WTC11 (cell line): ENCODE data around the gene HDAC7. TPM values are rescaled to one million over a fixed set of nuclear protein-coding genes. Genes with fewer than 3 reads are reported as not detected.

Source experiments
- ATAC-seq: fragments of 200-7000 bp; cut with Tn5 transposase; 2 replicates; pipeline ENCODE4 v1.10.0; 2021; ENCODE audit warnings: mild to moderate bottlenecking, moderate library complexity
- CTCF ChIA-PET: fragments of 300-600 bp; sonication (Branson Sonifier 250); formaldehyde crosslinking; loops from one replicate; lab custom pipeline; 2021; ENCODE audit warnings: antibody characterized with exemption; lab: Charles Lee
- POLR2A ChIA-PET: fragments of 350-600 bp; sonication (Branson Sonifier 250); formaldehyde crosslinking; loops from one replicate; lab custom pipeline; 2021; ENCODE audit warnings: antibody characterized with exemption; lab: Charles Lee
- DNase-seq: peaks from one replicate; pipeline ENCODE4 v3.0.0; 2021; ENCODE audit warnings: low spot score
- H3K27ac Mint-ChIP-seq: 2 replicates; pipeline ENCODE4 v1.8.0; 2021; ENCODE audit warnings: mixed read lengths
- H3K27me3 Mint-ChIP-seq: 2 replicates; pipeline ENCODE4 v1.8.0; 2021; ENCODE audit warnings: low read depth, mild to moderate bottlenecking, moderate library complexity, mixed read lengths
- H3K36me3 Mint-ChIP-seq: 2 replicates; pipeline ENCODE4 v1.8.0; 2021; ENCODE audit warnings: mixed read lengths
- H3K4me1 Mint-ChIP-seq: 2 replicates; pipeline ENCODE4 v1.8.0; 2022; ENCODE audit warnings: mixed read lengths
- H3K4me3 Mint-ChIP-seq: 2 replicates; pipeline ENCODE4 v1.8.0; 2021; ENCODE audit warnings: mild to moderate bottlenecking, moderate library complexity, mixed read lengths
- H3K9me3 Mint-ChIP-seq: 2 replicates; pipeline ENCODE4 v1.8.0; 2021; ENCODE audit warnings: mixed read lengths
- CREB1 ChIP-seq: sonication (generic); formaldehyde crosslinking; IDR thresholded peaks from 2 replicates; pipeline ENCODE4 v1.8.0; 2023; ENCODE audit warnings: mild to moderate bottlenecking, missing genetic modification reagents
- NR1H2 ChIP-seq: sonication (generic); formaldehyde crosslinking; IDR thresholded peaks from 2 replicates; pipeline ENCODE4 v1.9.0; 2021; ENCODE audit warnings: mild to moderate bottlenecking, moderate library complexity, missing genetic modification reagents
- OVOL2 ChIP-seq: fragments of 250-450 bp; sonication (Bioruptor Pico); IDR thresholded peaks from 2 replicates; pipeline ENCODE4 v1.9.0; 2021; ENCODE audit warnings: mild to moderate bottlenecking, borderline replicate concordance
- RELA ChIP-seq: sonication (generic); formaldehyde crosslinking; IDR thresholded peaks from 2 replicates; pipeline ENCODE4 v1.8.1; 2022; ENCODE audit warnings: missing genetic modification reagents, mild to moderate bottlenecking, borderline replicate concordance
- SMAD4 ChIP-seq: sonication (generic); formaldehyde crosslinking; IDR thresholded peaks from 2 replicates; pipeline ENCODE4 v1.8.0; 2022; ENCODE audit warnings: mild to moderate bottlenecking, missing genetic modification reagents
- TCF7 ChIP-seq: sonication (generic); formaldehyde crosslinking; IDR thresholded peaks from 2 replicates; pipeline ENCODE4 v1.8.0; 2022; ENCODE audit warnings: mild to moderate bottlenecking, low read depth, missing genetic modification reagents, moderate library complexity
- TP53 ChIP-seq: sonication (generic); formaldehyde crosslinking; IDR thresholded peaks from 2 replicates; pipeline ENCODE4 v1.8.1; 2023; ENCODE audit warnings: mild to moderate bottlenecking, missing genetic modification reagents
- ZNF416 ChIP-seq: fragments of 250-450 bp; sonication (Bioruptor Pico); IDR thresholded peaks from 2 replicates; pipeline ENCODE4 v1.9.0; 2021; ENCODE audit warnings: mild to moderate bottlenecking, inconsistent platforms
- ZNF671 ChIP-seq: fragments of 250-450 bp; sonication (Bioruptor Pico); IDR thresholded peaks from 2 replicates; pipeline ENCODE4 v1.8.0; 2021; ENCODE audit warnings: mild to moderate bottlenecking
- total RNA-seq: library from RNA; stranded (reverse); gene quantifications from 3 replicates; pipeline ENCODE4 v1.2.3, GENCODE V29; 2021
- TF ChIP-seq, protein P1 (sequence below): sonication (generic); formaldehyde crosslinking; IDR thresholded peaks from 2 replicates; pipeline ENCODE4 v1.8.0; 2022; ENCODE audit warnings: mild to moderate bottlenecking, missing genetic modification reagents
- TF ChIP-seq, protein P2 (sequence below): sonication (generic); formaldehyde crosslinking; IDR thresholded peaks from 2 replicates; pipeline ENCODE4 v1.8.1; 2023; ENCODE audit warnings: mild to moderate bottlenecking, missing genetic modification reagents, borderline replicate concordance
- TF ChIP-seq, protein P3 (sequence below): sonication (generic); formaldehyde crosslinking; IDR thresholded peaks from 2 replicates; pipeline ENCODE4 v1.8.1; 2023; ENCODE audit warnings: mild to moderate bottlenecking, missing genetic modification reagents
- TF ChIP-seq, protein P4 (sequence below): sonication (generic); formaldehyde crosslinking; IDR thresholded peaks from 2 replicates; pipeline ENCODE4 v1.8.1; 2023; ENCODE audit warnings: mild to moderate bottlenecking, missing genetic modification reagents
- TF ChIP-seq, protein P5 (sequence below): sonication (generic); formaldehyde crosslinking; conservative IDR thresholded peaks from 2 replicates; pipeline ENCODE4 v1.8.1; 2022; ENCODE audit warnings: mild to moderate bottlenecking, missing genetic modification reagents
- TF ChIP-seq, protein P6 (sequence below): sonication (generic); formaldehyde crosslinking; IDR thresholded peaks from 2 replicates; pipeline ENCODE4 v1.8.0; 2022; ENCODE audit warnings: missing genetic modification reagents
- TF ChIP-seq, protein P7 (sequence below): sonication (generic); formaldehyde crosslinking; IDR thresholded peaks from 2 replicates; pipeline ENCODE4 v1.8.1; 2023; ENCODE audit warnings: mild to moderate bottlenecking, missing genetic modification reagents, moderate library complexity

Gene HDAC7
- total RNA-seq, 1 experiment from 2014 or later: 111 TPM

DNA sequence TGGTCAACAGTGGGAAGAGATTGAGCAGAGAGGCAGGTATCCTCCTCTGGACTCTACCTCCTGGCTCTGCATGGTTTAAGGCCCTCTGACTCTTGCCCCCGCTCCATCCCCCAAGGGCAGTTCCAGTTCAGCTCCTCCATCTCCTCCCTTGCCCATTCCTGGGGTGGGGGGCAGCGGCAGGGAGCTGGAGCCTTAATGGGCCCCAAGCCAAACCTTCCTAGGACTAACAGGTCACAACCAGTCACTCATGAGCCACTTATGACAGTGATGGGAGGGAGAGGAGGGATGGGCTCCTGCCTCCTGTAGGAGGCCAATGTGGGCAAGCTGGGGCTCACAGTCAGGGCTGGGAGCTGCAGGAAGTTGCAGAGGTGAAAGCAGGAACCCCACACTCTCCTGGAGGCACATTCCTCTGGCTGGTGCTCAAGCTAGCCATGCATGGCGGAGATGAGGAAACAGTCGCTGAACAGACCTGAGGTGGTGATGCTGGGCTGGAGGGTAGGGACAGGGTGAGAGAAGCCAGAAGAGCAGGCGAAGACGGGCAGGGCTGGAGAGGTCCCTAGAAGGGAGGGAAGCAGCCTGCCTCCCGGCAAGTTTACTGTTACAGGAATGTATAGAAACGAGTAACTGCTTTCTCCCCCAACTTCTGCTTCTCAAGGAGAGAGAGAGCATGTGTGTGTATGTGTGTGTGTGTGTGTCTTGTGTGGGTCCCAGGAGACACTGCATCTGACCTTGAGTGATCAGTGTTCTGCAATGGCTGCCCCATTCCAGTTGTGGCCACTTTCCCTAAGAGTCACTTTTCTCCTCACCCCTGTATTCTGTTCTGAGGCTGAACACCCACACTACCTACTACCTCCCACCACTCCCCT is 56.0 kb downstream of the HDAC7 start:
- ChIA-PET CTCF (interaction anchor here (1.1 to 2.7 kb wide), 5 partner anchors 9 to 75 kb away, joined by 5 to 43 read pairs (median 13); partner anchors contain the start of gene SLC48A1), POLR2A (interaction anchor here (0.5 kb wide), 1 partner anchor 78 kb away, joined by 4 read pairs; no protein-coding TSS in a partner anchor)
- no peaks in the 10 kb centered on the region for H3K36me3 Mint-ChIP-seq
- peaks cover 22% of the 10 kb centered on the region for H3K4me1 Mint-ChIP-seq
- H3K27ac Mint-ChIP-seq: no peak overlapping the region
- no peaks in the 10 kb centered on the region for H3K9me3 Mint-ChIP-seq
- DNase-seq: no peak
- no peak for ATAC-seq
- no peak overlapping the region for H3K4me3 Mint-ChIP-seq
- H3K27me3 Mint-ChIP-seq: peaks cover 3% of the 10 kb centered on the region; the same call in 1 of the 2 replicates
- TF ChIP-seq ZNF416 (CRISPR knock-in tag) (no peak), SMAD4 (CRISPR knock-in tag) (no peak), CREB1 (CRISPR knock-in tag) (no peak), RELA (no peak)
- TF ChIP-seq, protein P1, sequence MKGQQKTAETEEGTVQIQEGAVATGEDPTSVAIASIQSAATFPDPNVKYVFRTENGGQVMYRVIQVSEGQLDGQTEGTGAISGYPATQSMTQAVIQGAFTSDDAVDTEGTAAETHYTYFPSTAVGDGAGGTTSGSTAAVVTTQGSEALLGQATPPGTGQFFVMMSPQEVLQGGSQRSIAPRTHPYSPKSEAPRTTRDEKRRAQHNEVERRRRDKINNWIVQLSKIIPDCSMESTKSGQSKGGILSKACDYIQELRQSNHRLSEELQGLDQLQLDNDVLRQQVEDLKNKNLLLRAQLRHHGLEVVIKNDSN (CRISPR knock-in tag): no peak
- TF ChIP-seq, protein P2, sequence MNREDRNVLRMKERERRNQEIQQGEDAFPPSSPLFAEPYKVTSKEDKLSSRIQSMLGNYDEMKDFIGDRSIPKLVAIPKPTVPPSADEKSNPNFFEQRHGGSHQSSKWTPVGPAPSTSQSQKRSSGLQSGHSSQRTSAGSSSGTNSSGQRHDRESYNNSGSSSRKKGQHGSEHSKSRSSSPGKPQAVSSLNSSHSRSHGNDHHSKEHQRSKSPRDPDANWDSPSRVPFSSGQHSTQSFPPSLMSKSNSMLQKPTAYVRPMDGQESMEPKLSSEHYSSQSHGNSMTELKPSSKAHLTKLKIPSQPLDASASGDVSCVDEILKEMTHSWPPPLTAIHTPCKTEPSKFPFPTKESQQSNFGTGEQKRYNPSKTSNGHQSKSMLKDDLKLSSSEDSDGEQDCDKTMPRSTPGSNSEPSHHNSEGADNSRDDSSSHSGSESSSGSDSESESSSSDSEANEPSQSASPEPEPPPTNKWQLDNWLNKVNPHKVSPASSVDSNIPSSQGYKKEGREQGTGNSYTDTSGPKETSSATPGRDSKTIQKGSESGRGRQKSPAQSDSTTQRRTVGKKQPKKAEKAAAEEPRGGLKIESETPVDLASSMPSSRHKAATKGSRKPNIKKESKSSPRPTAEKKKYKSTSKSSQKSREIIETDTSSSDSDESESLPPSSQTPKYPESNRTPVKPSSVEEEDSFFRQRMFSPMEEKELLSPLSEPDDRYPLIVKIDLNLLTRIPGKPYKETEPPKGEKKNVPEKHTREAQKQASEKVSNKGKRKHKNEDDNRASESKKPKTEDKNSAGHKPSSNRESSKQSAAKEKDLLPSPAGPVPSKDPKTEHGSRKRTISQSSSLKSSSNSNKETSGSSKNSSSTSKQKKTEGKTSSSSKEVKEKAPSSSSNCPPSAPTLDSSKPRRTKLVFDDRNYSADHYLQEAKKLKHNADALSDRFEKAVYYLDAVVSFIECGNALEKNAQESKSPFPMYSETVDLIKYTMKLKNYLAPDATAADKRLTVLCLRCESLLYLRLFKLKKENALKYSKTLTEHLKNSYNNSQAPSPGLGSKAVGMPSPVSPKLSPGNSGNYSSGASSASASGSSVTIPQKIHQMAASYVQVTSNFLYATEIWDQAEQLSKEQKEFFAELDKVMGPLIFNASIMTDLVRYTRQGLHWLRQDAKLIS (CRISPR knock-in tag): no peak
- TF ChIP-seq, protein P3, sequence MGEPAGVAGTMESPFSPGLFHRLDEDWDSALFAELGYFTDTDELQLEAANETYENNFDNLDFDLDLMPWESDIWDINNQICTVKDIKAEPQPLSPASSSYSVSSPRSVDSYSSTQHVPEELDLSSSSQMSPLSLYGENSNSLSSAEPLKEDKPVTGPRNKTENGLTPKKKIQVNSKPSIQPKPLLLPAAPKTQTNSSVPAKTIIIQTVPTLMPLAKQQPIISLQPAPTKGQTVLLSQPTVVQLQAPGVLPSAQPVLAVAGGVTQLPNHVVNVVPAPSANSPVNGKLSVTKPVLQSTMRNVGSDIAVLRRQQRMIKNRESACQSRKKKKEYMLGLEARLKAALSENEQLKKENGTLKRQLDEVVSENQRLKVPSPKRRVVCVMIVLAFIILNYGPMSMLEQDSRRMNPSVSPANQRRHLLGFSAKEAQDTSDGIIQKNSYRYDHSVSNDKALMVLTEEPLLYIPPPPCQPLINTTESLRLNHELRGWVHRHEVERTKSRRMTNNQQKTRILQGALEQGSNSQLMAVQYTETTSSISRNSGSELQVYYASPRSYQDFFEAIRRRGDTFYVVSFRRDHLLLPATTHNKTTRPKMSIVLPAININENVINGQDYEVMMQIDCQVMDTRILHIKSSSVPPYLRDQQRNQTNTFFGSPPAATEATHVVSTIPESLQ: no peak

DNA sequence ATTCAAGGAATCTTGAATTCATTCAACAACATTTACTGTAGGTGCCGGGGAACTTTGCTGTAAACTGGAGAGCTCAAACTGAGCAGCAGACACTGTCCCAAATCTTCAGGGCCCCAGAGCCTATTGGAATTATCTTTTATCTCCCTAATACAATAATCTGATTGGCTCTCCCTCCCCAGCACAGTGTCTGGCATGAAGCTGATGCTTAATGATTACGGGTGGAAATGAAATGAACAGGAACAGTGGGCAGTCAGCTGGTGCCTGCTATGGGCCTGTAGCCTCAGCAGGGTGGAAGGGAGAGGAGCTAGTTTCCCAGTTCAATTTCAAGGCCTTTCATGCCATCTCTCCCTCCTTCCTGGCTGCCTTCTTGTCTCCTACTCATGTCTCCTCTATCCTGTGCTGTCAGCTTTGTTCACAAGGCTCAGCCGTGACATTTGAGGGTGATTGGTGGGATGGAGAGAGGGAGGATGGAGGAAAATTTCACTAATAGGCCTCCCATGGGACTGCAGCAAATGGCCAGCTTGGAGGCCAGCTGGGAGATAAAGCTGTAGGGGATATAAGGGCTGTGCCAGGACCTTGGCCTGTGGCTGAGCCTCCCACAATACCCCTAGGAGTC is 56.7 kb downstream of the HDAC7 start:
- Mint-ChIP-seq H3K27me3 (peaks cover 3% of the 10 kb centered on the region; the same call in 1 of the 2 replicates), H3K27ac (no peak overlapping the region), H3K36me3 (no peaks in the 10 kb centered on the region), H3K4me3 (no peak overlapping the region), H3K9me3 (no peaks in the 10 kb centered on the region), H3K4me1 (peaks cover 27% of the 10 kb centered on the region)
- CTCF ChIA-PET: interaction anchor here (0.6 to 2.7 kb wide), 7 partner anchors 9 to 76 kb away, joined by 4 to 43 read pairs (median 5); partner anchors contain the start of gene SLC48A1
- ATAC-seq (no peak), DNase-seq (no peak)
- POLR2A ChIA-PET: no interaction called here
- TF ChIP-seq RELA (no peak), TCF7 (CRISPR knock-in tag) (no peak), NR1H2 (CRISPR knock-in tag) (no peak), ZNF671 (no peak), OVOL2 (no peak), TP53 (no peak)
- TF ChIP-seq, protein P4, sequence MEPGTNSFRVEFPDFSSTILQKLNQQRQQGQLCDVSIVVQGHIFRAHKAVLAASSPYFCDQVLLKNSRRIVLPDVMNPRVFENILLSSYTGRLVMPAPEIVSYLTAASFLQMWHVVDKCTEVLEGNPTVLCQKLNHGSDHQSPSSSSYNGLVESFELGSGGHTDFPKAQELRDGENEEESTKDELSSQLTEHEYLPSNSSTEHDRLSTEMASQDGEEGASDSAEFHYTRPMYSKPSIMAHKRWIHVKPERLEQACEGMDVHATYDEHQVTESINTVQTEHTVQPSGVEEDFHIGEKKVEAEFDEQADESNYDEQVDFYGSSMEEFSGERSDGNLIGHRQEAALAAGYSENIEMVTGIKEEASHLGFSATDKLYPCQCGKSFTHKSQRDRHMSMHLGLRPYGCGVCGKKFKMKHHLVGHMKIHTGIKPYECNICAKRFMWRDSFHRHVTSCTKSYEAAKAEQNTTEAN (CRISPR knock-in tag): no peak
- TF ChIP-seq, protein P5, sequence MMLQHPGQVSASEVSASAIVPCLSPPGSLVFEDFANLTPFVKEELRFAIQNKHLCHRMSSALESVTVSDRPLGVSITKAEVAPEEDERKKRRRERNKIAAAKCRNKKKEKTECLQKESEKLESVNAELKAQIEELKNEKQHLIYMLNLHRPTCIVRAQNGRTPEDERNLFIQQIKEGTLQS (CRISPR knock-in tag): no peak
- TF ChIP-seq, protein P6, sequence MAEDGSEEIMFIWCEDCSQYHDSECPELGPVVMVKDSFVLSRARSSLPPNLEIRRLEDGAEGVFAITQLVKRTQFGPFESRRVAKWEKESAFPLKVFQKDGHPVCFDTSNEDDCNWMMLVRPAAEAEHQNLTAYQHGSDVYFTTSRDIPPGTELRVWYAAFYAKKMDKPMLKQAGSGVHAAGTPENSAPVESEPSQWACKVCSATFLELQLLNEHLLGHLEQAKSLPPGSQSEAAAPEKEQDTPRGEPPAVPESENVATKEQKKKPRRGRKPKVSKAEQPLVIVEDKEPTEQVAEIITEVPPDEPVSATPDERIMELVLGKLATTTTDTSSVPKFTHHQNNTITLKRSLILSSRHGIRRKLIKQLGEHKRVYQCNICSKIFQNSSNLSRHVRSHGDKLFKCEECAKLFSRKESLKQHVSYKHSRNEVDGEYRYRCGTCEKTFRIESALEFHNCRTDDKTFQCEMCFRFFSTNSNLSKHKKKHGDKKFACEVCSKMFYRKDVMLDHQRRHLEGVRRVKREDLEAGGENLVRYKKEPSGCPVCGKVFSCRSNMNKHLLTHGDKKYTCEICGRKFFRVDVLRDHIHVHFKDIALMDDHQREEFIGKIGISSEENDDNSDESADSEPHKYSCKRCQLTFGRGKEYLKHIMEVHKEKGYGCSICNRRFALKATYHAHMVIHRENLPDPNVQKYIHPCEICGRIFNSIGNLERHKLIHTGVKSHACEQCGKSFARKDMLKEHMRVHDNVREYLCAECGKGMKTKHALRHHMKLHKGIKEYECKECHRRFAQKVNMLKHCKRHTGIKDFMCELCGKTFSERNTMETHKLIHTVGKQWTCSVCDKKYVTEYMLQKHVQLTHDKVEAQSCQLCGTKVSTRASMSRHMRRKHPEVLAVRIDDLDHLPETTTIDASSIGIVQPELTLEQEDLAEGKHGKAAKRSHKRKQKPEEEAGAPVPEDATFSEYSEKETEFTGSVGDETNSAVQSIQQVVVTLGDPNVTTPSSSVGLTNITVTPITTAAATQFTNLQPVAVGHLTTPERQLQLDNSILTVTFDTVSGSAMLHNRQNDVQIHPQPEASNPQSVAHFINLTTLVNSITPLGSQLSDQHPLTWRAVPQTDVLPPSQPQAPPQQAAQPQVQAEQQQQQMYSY (CRISPR knock-in tag): no peak
- TF ChIP-seq, protein P7, sequence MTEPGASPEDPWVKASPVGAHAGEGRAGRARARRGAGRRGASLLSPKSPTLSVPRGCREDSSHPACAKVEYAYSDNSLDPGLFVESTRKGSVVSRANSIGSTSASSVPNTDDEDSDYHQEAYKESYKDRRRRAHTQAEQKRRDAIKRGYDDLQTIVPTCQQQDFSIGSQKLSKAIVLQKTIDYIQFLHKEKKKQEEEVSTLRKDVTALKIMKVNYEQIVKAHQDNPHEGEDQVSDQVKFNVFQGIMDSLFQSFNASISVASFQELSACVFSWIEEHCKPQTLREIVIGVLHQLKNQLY: no peak
